ENCODE results near the gene SLC15A2. TPM values are rescaled to one million over a fixed set of nuclear protein-coding genes. Genes with fewer than 3 reads are reported as not detected.
A peak's percentile ranks its signal among the peaks of the same experiment; 100 is the strongest.

Gene SLC15A2, protein sequence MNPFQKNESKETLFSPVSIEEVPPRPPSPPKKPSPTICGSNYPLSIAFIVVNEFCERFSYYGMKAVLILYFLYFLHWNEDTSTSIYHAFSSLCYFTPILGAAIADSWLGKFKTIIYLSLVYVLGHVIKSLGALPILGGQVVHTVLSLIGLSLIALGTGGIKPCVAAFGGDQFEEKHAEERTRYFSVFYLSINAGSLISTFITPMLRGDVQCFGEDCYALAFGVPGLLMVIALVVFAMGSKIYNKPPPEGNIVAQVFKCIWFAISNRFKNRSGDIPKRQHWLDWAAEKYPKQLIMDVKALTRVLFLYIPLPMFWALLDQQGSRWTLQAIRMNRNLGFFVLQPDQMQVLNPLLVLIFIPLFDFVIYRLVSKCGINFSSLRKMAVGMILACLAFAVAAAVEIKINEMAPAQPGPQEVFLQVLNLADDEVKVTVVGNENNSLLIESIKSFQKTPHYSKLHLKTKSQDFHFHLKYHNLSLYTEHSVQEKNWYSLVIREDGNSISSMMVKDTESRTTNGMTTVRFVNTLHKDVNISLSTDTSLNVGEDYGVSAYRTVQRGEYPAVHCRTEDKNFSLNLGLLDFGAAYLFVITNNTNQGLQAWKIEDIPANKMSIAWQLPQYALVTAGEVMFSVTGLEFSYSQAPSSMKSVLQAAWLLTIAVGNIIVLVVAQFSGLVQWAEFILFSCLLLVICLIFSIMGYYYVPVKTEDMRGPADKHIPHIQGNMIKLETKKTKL
- total RNA-seq (ENCODE audit: low replicate concordance): 1.0 TPM in 2 replicates

DNA sequence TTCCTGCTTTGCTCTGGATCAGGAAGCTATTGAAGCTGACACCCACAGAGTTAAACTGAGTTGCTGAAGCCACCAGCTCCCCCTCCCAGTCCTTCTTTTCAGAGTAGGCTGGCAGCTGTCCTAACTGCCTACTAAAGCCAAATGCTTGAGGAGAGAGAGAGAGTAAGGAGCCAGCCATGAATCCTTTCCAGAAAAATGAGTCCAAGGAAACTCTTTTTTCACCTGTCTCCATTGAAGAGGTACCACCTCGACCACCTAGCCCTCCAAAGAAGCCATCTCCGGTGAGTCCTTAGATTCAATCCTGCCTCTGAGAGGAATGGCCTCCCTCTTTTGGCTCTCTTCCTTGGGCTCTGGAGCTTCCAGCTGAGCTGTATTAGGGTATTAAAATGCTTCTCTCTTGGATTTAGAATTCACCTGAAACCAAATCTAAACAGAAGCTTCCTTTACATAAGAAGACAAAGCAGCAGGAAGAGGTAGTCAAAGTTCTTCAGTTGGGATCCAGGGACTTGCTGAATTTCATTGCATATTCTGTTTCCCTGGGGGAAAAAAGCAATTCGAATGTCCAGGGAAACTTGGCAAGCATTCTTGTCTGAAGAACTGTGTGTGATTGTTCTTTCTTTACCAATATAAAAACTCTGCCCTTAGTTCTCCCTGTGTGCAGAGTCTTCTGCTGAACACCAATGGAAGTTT, at the start of gene SLC15A2:
TSS of gene SLC15A2 (plus strand) at position 101 of the 690 bp plus-strand sequence. CDS start at position 177, 76 bp downstream.
- peaks cover 10% of the 10 kb centered on the region for H3K4me1 Mint-ChIP-seq
- no peaks in the 10 kb centered on the region for H3K36me3 Mint-ChIP-seq
- TF ChIP-seq, protein P1, sequence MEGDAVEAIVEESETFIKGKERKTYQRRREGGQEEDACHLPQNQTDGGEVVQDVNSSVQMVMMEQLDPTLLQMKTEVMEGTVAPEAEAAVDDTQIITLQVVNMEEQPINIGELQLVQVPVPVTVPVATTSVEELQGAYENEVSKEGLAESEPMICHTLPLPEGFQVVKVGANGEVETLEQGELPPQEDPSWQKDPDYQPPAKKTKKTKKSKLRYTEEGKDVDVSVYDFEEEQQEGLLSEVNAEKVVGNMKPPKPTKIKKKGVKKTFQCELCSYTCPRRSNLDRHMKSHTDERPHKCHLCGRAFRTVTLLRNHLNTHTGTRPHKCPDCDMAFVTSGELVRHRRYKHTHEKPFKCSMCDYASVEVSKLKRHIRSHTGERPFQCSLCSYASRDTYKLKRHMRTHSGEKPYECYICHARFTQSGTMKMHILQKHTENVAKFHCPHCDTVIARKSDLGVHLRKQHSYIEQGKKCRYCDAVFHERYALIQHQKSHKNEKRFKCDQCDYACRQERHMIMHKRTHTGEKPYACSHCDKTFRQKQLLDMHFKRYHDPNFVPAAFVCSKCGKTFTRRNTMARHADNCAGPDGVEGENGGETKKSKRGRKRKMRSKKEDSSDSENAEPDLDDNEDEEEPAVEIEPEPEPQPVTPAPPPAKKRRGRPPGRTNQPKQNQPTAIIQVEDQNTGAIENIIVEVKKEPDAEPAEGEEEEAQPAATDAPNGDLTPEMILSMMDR (IDR thresholded peaks at IDR 0.05): no peak
- TF ChIP-seq EZH2phosphoT487 (IDR thresholded peaks at IDR 0.05) (no peak), EZH2 (IDR thresholded peaks at IDR 0.05) (no peak)
- Histone ChIP-seq H3K27me3 (no peaks in the 10 kb centered on the region), H3F3A (ENCODE audit: low read depth) (peaks cover 16% of the 10 kb centered on the region), H4K20me1 (ENCODE audit: low read depth) (no peaks in the 10 kb centered on the region), H3K4me2 (peak within 1 kb of the TSS; percentile 82), H3K36me3 (no peaks in the 10 kb centered on the region), H2AFZ (replicated peaks) (peak within 1 kb of the TSS; percentile 93), H3K9ac (peak within 1 kb of the TSS; percentile 27), H3K4me1 (peaks cover 17% of the 10 kb centered on the region), H3K27ac (peak within 1 kb of the TSS; percentile 71), H3K79me2 (ENCODE audit: low read depth) (no peaks in the 10 kb centered on the region), H3K9me3 (ENCODE audit: low read depth) (no peaks in the 10 kb centered on the region), H3K4me3 (peak within 1 kb of the TSS; percentile 36)
- no peak within 1 kb of the TSS for H3K27ac Mint-ChIP-seq
- H3K4me3 Mint-ChIP-seq: no peak within 1 kb of the TSS
- H3K9me3 Mint-ChIP-seq: no peaks in the 10 kb centered on the region
- DNase-seq (ENCODE audit: low spot score): peak; percentile 54
- H3K27me3 Mint-ChIP-seq (ENCODE audit: insufficient read depth, low read depth): peaks cover 2% of the 10 kb centered on the region

DNA sequence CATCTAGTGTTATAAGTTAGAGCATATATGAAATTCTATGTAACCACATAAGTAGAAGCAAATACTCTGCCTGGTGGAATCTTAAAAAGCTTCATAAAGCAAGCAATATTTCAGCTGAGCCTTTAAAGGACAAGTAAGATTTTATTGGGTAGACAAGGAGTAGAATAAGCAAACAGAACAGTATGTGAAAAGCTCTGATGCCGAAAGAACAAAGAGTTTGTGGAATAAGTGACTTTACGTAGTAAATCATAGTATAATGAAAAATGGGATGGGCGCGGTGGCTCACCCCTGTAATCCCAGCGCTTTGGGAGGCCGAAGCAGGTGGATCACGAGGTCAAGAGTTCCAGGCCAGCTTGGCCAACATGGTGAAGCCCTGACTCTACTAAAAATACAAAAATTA, 49.3 kb upstream of the SLC15A2 start:
- no peak overlapping the region for H3K27ac ChIP-seq
- no peaks in the 10 kb centered on the region for H3K4me1 ChIP-seq
- no peaks in the 10 kb centered on the region for H3K9me3 ChIP-seq (ENCODE audit: low read depth)
- no peaks in the 10 kb centered on the region for H3K36me3 ChIP-seq
- no peak overlapping the region for H3K9ac ChIP-seq
- Mint-ChIP-seq H3K36me3 (peaks cover 4% of the 10 kb centered on the region), H3K9me3 (peaks cover 3% of the 10 kb centered on the region), H3K27me3 (ENCODE audit: insufficient read depth, low read depth) (no peaks in the 10 kb centered on the region), H3K27ac (no peak overlapping the region), H3K4me1 (no peaks in the 10 kb centered on the region), H3K4me3 (no peak overlapping the region)
- no peak for DNase-seq (ENCODE audit: low spot score)
- no peaks in the 10 kb centered on the region for H3F3A ChIP-seq (ENCODE audit: low read depth)
- H3K27me3 ChIP-seq: no peaks in the 10 kb centered on the region
- H2AFZ ChIP-seq (replicated peaks): no peak overlapping the region
- TF ChIP-seq EZH2phosphoT487 (IDR thresholded peaks at IDR 0.05) (no peak), EZH2 (IDR thresholded peaks at IDR 0.05) (no peak)
- TF ChIP-seq, protein P1 (IDR thresholded peaks at IDR 0.05): no peak
- H4K20me1 ChIP-seq (ENCODE audit: low read depth): no peaks in the 10 kb centered on the region
- no peak overlapping the region for H3K4me2 ChIP-seq
- H3K79me2 ChIP-seq (ENCODE audit: low read depth): no peaks in the 10 kb centered on the region
- H3K4me3 ChIP-seq: no peak overlapping the region

DNA sequence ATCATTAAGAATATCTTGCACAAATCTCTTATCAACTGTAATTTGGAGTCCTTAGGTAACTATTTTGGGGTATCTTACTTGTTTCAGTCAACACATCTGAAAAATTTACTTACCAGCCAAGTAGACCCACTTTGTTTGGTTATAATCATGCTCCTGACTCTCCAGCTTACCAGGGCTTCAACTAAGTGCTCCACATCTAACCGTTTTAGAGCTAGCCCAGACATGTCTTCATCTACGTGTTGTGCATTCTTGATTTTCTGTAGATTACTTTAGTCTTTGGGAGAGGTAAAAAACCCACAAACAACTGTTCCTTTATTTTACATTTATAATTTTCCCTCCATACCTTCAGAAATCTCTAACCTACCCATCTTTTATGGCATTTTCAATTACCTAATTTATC, 41.9 kb upstream of the SLC15A2 start:
- Histone ChIP-seq H3K9me3 (ENCODE audit: low read depth) (no peaks in the 10 kb centered on the region), H3K9ac (no peak overlapping the region), H3K27ac (no peak overlapping the region), H3K79me2 (ENCODE audit: low read depth) (no peaks in the 10 kb centered on the region), H3K4me1 (no peaks in the 10 kb centered on the region), H3K36me3 (no peaks in the 10 kb centered on the region), H3K27me3 (no peaks in the 10 kb centered on the region), H3K4me2 (no peak overlapping the region), H3K4me3 (no peak overlapping the region), H2AFZ (replicated peaks) (no peak overlapping the region), H3F3A (ENCODE audit: low read depth) (no peaks in the 10 kb centered on the region), H4K20me1 (ENCODE audit: low read depth) (no peaks in the 10 kb centered on the region)
- H3K9me3 Mint-ChIP-seq: no peaks in the 10 kb centered on the region
- TF ChIP-seq, protein P1 (IDR thresholded peaks at IDR 0.05): no peak
- TF ChIP-seq EZH2phosphoT487 (IDR thresholded peaks at IDR 0.05) (no peak), EZH2 (IDR thresholded peaks at IDR 0.05) (no peak)
- no peaks in the 10 kb centered on the region for H3K4me1 Mint-ChIP-seq
- H3K27me3 Mint-ChIP-seq (ENCODE audit: insufficient read depth, low read depth): no peaks in the 10 kb centered on the region
- no peak for DNase-seq (ENCODE audit: low spot score)
- H3K27ac Mint-ChIP-seq: no peak overlapping the region
- no peaks in the 10 kb centered on the region for H3K36me3 Mint-ChIP-seq
- no peak overlapping the region for H3K4me3 Mint-ChIP-seq

Data from neural progenitor cell (in vitro differentiated cells).